AG10803 (cell line): ENCODE data around the gene TTLL12.

Experiments
- DNase-seq: peaks from one replicate; pipeline ENCODE4 v3.0.0; 2010; ENCODE audit warnings: low read depth
- H3K4me3 ChIP-seq: 2 replicates; pipeline ENCODE4 v1.5.1; 2011; ENCODE audit warnings: mild to moderate bottlenecking, low read length, control low read depth
- TF ChIP-seq, protein P1 (sequence below): conservative IDR thresholded peaks from 2 replicates; pipeline ENCODE4 v1.5.1; 2011; ENCODE audit warnings: mild to moderate bottlenecking, low read length, control low read depth, inconsistent platforms

Gene TTLL12

DNA sequence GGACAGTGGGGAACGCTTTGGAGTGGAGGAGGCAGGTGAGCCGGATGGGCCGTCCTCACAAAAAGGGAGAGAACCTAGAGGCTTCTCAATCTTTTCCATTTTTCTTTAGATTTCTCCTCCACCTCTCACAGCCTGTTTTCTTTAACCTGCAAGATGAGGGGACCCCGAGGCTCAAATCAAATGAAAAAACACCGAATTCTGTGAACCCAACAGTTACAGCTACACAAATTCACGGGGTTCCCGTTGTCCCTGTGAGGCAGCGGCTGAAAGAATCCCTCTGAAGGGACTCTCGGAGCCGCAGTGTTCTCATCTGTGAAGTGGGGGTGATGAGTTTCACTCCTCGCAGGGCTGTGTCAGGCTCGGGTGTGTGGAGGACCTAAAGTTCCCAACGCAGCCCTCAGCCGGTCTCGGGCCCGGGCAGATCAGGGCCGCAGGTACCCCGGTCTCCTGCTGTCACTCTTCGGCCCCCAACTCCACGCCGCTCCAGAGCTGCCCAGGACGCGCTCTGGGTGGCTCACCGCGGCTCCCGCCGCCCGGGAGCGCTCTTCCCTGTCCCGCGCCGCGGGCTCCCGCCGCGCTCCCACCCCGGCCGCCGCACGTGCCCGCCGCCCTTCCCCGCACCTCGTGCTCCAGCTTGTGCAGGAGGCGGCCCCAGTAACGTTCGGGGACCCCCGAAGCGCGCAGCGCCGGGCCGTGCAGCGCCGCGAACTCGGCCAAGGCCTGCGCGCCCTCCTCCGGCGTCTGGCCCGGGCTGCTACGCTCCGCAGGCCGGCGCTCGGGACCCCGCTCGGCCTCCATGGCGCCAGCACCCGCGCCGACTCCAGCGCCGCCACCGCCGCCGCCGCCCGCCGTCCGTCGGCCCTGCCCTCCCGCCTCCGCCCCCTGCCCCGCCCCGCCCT lies at the start of gene TTLL12:
Gene TTLL12, minus strand, starts transcription at position 863 of the 899 bp plus-strand sequence. Its CDS starts 65 bp downstream, at position 798.
- TF ChIP-seq, protein P1, sequence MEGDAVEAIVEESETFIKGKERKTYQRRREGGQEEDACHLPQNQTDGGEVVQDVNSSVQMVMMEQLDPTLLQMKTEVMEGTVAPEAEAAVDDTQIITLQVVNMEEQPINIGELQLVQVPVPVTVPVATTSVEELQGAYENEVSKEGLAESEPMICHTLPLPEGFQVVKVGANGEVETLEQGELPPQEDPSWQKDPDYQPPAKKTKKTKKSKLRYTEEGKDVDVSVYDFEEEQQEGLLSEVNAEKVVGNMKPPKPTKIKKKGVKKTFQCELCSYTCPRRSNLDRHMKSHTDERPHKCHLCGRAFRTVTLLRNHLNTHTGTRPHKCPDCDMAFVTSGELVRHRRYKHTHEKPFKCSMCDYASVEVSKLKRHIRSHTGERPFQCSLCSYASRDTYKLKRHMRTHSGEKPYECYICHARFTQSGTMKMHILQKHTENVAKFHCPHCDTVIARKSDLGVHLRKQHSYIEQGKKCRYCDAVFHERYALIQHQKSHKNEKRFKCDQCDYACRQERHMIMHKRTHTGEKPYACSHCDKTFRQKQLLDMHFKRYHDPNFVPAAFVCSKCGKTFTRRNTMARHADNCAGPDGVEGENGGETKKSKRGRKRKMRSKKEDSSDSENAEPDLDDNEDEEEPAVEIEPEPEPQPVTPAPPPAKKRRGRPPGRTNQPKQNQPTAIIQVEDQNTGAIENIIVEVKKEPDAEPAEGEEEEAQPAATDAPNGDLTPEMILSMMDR = 0 out of 2 replicates have a peak, but pooled peaks have one; percentile 5
- peak within 1 kb of the TSS; percentile 75 for H3K4me3 ChIP-seq
- DNase-seq = peak; percentile 60

DNA sequence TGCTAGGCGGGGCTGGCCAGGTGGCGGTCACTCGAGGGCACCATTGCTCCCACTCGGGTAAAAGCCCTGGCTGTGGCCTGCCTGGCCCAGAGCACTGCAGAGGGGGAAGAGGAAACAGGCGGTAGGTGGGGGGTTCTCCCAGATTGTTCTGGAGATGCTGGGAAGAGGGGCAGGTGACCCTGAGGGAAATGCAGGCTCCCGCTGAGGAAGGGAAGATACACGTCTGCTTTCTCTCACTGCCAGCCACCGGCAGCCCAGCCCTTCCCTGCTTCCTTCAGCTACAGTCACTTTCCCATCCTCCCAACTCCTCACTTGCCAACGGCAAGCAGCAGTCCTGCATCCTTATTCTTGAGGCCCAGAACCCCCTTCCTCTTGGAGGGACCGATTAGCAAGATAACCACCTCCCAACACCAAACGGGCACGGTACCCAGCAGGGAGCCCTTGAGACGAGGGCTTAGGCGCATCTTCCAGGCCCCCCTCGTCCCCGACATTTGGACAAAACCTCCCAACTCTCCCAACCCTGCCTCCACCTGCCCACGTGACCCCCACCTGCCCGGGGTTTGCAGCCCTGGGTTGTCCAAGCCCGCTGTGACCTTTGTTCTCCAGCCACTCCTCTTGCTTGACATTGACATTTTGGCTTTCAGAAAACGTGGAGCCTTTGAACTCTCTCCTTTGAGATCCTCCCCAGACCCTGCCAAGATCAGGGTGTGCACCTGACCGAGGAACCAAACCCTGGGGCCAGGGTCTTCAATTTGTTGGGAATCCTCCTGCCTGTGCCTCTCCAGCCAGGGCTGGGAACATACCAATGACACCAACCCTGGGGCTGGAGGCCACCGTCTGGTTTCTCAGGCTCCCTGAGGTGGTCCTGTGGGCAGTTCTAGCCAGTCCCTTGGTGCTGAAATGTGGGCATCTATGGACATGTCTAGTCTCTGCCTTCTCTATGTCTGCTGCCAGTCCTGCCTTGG lies 48.8 kb upstream of the TTLL12 start:
- TF ChIP-seq, protein P1 = no peak
- no peak for DNase-seq
- H3K4me3 ChIP-seq = no peak overlapping the region

DNA sequence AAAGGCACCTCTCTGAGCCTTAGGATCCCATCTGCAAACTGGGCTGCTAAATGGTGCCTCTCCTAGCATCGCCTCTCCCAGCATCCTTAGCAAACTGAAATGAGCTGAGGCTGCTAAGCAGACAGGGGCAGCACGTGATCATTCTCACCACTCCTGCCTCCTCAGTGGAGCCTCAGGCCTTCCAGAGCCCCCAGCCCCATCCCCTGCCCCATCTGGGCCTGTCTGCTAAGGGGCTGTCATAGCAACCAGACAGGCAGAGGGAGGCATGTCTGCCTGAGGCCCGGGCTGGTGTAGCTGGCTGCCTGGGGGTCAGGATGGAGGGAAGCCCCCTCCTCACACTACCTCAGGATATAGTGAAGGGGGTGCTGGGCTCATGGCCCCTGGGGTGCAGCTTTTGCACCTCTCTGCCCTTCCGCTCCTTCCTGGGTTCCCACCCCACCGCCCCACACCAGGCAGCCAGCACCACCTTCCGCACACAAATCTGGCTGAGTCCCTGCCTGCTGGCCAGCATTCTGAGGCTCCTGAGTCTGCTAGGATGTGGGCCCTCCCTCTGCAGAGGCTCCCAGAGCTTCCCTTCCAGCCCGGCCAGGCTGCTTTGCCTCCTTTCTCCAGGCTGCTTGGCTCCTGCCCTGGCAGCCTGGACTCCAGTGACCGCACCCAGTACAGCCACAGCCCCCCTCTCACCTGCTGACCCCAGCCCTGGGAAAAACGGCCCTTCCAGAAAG lies 47.5 kb upstream of the TTLL12 start:
- no peak for DNase-seq
- TF ChIP-seq, protein P1 = no peak
- H3K4me3 ChIP-seq = no peak overlapping the region

DNA sequence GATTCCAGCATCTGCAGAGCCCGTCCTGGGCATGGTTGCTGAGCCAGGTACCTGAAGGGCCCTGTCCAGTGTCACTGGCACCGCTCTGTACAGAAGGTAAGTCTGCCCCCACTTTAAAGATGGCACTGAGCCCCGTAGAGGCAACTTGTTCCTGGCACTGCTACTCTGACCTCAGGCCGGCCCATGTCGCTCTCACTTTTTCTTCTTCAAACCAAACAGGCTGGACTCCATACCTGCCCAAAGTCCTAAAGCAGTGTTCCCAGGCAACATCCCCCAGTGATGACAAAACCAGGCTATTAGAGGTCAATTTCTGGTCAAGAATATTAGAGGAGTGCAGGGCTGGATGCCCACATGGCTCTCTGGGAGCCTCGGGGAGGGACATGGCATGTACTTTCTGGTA lies 46.6 kb upstream of the TTLL12 start:
- TF ChIP-seq, protein P1 = no peak
- H3K4me3 ChIP-seq = no peak overlapping the region
- no peak for DNase-seq

DNA sequence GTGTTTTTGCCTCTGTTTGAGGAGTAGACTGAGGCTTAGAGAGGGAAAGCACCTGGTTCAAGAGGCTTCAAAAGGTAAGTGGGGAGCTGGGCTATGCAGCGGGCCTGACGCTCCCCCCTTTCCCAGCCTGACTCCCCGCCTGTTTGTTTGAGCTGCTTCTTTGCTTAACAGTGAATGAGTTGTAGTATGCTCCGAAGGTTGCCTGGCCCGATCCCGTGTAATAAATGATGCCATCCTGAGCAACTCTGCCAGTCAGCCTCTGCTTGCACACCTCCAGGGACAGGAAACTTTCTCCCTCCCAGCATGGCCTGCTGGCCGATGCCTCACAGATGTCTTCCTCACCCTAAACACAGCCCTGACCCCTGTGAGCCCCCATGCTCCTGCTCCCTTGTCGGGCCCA lies 45.5 kb upstream of the TTLL12 start:
- TF ChIP-seq, protein P1 = no peak
- no peak for DNase-seq
- H3K4me3 ChIP-seq = no peak overlapping the region

DNA sequence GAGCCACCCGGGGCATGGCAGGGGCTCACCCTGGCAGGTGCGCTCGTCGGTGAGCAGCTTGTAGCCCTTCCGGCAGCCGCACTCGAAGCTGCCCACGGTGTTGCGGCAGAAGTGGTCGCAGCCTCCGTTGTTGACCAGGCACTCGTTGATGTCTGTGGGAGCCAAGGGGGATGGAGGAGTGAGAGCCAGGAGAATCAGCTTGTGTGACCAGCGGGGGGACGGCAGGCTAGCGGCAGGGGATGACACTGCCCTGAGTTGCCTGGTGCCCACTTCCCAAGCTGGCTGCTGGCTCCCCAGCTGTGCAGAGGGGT lies 44.7 kb upstream of the TTLL12 start:
- TF ChIP-seq, protein P1 = no peak
- no peak overlapping the region for H3K4me3 ChIP-seq
- no peak for DNase-seq
